HFFc6 (cell line): ENCODE measurements around the gene TIMM21. TPM values are rescaled to one million over a fixed set of nuclear protein-coding genes. Genes with fewer than 3 reads are reported as not detected.

Experiments
- DNase-seq: peaks from one replicate; pipeline ENCODE4 v3.0.0-alpha.2; 2018
- H3K27ac Mint-ChIP-seq: 2 replicates; pipeline ENCODE4 v1.8.0; 2020; ENCODE audit warnings: mild to moderate bottlenecking, mixed read lengths
- H3K27me3 Mint-ChIP-seq: 2 replicates; pipeline ENCODE4 v1.8.0; 2021; ENCODE audit warnings: mild to moderate bottlenecking, moderate library complexity, mixed read lengths; ENCODE audit not compliant: insufficient read depth
- H3K36me3 Mint-ChIP-seq: 2 replicates; pipeline ENCODE4 v1.8.0; 2021; ENCODE audit warnings: low read depth, mixed read lengths
- H3K4me1 Mint-ChIP-seq: 2 replicates; pipeline ENCODE4 v1.8.0; 2020; ENCODE audit warnings: low read depth, mixed read lengths
- H3K4me3 Mint-ChIP-seq: 2 replicates; pipeline ENCODE4 v1.8.0; 2020; ENCODE audit warnings: mild to moderate bottlenecking, moderate library complexity, mixed read lengths
- H3K9me3 Mint-ChIP-seq: 2 replicates; pipeline ENCODE4 v1.8.0; 2020; ENCODE audit warnings: mild to moderate bottlenecking, mixed read lengths
- total RNA-seq, 6 experiments: library from RNA; stranded (reverse); fragmentation: NEBNext Ultra II Directional; extraction: Animal tissue kit (Norgen Biotek cat#: 25700); gene quantifications; 2 replicates in 1 of 6; 3 replicates in 5 of 6; pipeline ENCODE4 v1.2.3, GENCODE V29; 2021
- TF ChIP-seq, protein P1 (sequence below): fragments of 200-600 bp; sonication (generic); IDR thresholded peaks from 2 replicates; pipeline ENCODE4 v1.5.0; 2021; ENCODE audit warnings: antibody characterized with exemption, mild to moderate bottlenecking

Gene TIMM21
- total RNA-seq, 6 experiments from 2014 or later, result 34.1 to 42.4 (median 40.6) TPM

- H3K27me3 Mint-ChIP-seq, result peaks cover 7% of the 10 kb centered on the region
- peaks cover 22% of the 10 kb centered on the region; the same call in 1 of the 2 replicates for H3K36me3 Mint-ChIP-seq
- peak overlapping the region; percentile 98 for H3K4me3 Mint-ChIP-seq
- peaks cover 67% of the 10 kb centered on the region for H3K4me1 Mint-ChIP-seq
- TF ChIP-seq, protein P1, sequence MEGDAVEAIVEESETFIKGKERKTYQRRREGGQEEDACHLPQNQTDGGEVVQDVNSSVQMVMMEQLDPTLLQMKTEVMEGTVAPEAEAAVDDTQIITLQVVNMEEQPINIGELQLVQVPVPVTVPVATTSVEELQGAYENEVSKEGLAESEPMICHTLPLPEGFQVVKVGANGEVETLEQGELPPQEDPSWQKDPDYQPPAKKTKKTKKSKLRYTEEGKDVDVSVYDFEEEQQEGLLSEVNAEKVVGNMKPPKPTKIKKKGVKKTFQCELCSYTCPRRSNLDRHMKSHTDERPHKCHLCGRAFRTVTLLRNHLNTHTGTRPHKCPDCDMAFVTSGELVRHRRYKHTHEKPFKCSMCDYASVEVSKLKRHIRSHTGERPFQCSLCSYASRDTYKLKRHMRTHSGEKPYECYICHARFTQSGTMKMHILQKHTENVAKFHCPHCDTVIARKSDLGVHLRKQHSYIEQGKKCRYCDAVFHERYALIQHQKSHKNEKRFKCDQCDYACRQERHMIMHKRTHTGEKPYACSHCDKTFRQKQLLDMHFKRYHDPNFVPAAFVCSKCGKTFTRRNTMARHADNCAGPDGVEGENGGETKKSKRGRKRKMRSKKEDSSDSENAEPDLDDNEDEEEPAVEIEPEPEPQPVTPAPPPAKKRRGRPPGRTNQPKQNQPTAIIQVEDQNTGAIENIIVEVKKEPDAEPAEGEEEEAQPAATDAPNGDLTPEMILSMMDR, result no peak
- H3K27ac Mint-ChIP-seq, result peak overlapping the region; percentile 98
- DNase-seq, result no peak
- H3K9me3 Mint-ChIP-seq, result no peaks in the 10 kb centered on the region
Observed at GRCh38 chr18:74147491-74147778, 888 bp upstream of the TIMM21 start.

DNA sequence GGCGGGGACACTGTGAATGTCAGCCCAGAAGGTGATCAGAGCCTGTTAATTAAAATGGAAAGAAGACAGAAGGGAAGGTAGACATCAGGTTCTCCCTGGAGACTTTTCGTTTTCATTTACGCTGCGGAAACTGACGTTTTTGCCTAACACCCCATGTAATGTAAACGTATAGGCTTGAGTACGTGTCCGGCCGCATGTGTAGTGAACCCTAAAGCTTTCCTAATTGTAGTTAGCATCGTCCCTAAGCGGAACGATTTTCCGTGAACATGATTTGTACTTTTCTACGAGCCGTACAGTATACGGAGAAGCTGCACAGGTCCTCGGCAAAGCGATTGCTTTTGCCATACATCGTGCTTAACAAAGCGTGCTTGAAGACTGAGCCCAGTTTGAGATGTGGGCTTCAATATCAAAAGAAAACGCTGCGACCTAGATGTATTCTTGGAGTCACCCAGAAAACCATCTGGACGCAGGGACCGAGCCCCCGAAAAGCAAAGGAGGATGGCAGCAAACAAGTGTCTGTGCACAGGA lies 284 bp downstream of the TIMM21 start:
- no peak for DNase-seq
- H3K27me3 Mint-ChIP-seq, result peaks cover 7% of the 10 kb centered on the region
- TF ChIP-seq, protein P1, result no peak
- peaks cover 72% of the 10 kb centered on the region for H3K4me1 Mint-ChIP-seq
- H3K9me3 Mint-ChIP-seq, result no peaks in the 10 kb centered on the region
- peak overlapping the region; percentile 98 for H3K4me3 Mint-ChIP-seq
- H3K27ac Mint-ChIP-seq, result peak overlapping the region; percentile 98
- peaks cover 29% of the 10 kb centered on the region for H3K36me3 Mint-ChIP-seq

GRCh38 chr18:74149878-74150277 lies 1.6 kb downstream of the TIMM21 start:
- Mint-ChIP-seq H3K27ac (no peak overlapping the region), H3K4me1 (peaks cover 72% of the 10 kb centered on the region), H3K27me3 (peaks cover 7% of the 10 kb centered on the region), H3K9me3 (no peaks in the 10 kb centered on the region), H3K36me3 (peaks cover 34% of the 10 kb centered on the region), H3K4me3 (peak overlapping the region; percentile 98)
- TF ChIP-seq, protein P1, result no peak
- no peak for DNase-seq

DNA sequence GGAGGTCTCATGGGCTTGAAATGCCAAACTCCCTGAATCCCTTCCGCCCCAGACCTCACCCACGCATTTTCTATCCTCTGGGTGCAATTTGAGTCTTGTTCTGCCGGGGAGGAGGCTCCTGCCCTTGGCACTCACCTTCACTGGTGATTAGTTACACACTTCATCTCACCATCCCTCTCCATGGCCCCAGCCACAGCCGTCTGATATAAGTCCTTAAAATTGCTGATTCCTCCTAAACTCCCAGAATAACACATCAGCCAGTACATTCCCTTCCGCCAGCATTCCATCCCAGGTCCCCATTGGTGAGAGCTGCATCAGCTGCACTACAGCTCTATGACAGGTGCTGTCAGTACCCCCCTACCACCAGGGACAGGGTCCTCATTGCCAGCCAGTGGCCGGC lies 3.9 kb downstream of the TIMM21 start:
- Mint-ChIP-seq H3K4me1 (peaks cover 62% of the 10 kb centered on the region), H3K27me3 (peaks cover 7% of the 10 kb centered on the region), H3K9me3 (no peaks in the 10 kb centered on the region), H3K27ac (no peak overlapping the region; the same call in 1 of the 2 replicates), H3K36me3 (peaks cover 41% of the 10 kb centered on the region), H3K4me3 (no peak overlapping the region)
- DNase-seq, result no peak
- TF ChIP-seq, protein P1, result no peak

DNA sequence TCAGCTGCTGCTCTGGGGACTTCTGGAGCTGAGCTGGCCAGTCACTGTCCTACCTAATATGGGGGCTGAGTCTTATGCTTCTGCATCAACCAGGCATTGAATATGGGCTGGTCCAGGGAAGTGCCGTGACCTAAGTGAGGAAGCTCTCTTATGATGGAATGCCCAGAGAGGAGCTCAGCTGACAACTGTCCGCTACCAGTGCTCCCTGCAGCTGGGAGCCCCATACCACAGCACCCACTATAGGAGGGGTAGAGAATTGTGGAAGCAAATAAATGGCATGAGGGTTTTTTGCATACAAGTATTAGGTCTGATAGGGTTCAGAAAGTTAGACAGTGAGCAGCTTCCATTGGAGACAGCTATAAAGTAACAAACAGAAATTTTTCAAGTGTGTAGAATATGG lies 4.5 kb downstream of the TIMM21 start:
- H3K36me3 Mint-ChIP-seq, result peaks cover 42% of the 10 kb centered on the region
- no peak overlapping the region for H3K4me3 Mint-ChIP-seq
- peaks cover 5% of the 10 kb centered on the region for H3K27me3 Mint-ChIP-seq
- DNase-seq, result no peak
- H3K9me3 Mint-ChIP-seq, result no peaks in the 10 kb centered on the region
- H3K27ac Mint-ChIP-seq, result no peak overlapping the region
- TF ChIP-seq, protein P1, result peak; percentile 71
- H3K4me1 Mint-ChIP-seq, result peaks cover 61% of the 10 kb centered on the region

GRCh38 chr18:74153377-74153776 lies 5.1 kb downstream of the TIMM21 start:
- Mint-ChIP-seq H3K9me3 (no peaks in the 10 kb centered on the region), H3K27ac (no peak overlapping the region), H3K4me1 (peaks cover 61% of the 10 kb centered on the region), H3K27me3 (peaks cover under 1% of the 10 kb centered on the region; the same call in 1 of the 2 replicates), H3K36me3 (peaks cover 46% of the 10 kb centered on the region), H3K4me3 (no peak overlapping the region)
- DNase-seq, result no peak
- TF ChIP-seq, protein P1, result no peak
